ENCODE results near the gene XKR7. TPM values are rescaled to one million over a fixed set of nuclear protein-coding genes. Genes with fewer than 3 reads are reported as not detected.

XKR7 gene
- total RNA-seq, 2 experiments from 2014 or later = not detected

DNA sequence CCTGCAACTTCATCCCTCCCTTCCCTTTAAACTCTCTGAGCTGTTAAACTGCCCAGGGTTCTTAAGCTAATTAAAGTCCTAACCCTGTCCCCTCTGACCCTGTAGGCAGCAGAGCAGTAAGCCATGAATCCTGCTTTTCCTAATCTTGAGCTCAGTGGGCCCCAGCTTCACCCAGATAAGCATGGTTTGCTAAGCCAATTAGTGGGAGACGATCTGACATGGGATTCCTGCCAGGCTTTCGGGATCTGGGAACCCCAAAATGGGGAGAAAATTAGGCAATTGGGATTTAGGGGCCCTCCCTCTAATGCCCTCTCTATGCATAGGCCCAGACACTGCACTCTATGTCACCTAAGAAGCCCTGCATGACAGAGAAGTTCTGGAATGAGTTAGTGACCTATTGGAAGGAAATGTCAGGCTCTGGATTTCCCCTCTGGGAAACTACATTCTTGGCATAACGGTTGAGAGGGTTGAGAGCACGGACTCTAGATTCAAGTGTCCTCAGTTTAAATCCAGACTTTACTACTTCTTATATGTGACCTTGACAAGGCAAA lies 4.6 kb downstream of the XKR7 start:
- H3K4me3 Mint-ChIP-seq = no peak overlapping the region
- DNase-seq = no peak
- no peaks in the 10 kb centered on the region for H3K9me3 Mint-ChIP-seq
- no peak overlapping the region for H3K27ac Mint-ChIP-seq
- ChIA-PET CTCF (interaction anchor here (1.4 kb wide), 1 partner anchor 59 kb away, joined by 3 read pairs; no protein-coding TSS in a partner anchor), POLR2A (no interaction called here)
- H3K4me1 Mint-ChIP-seq = peaks cover 5% of the 10 kb centered on the region
- peaks cover 27% of the 10 kb centered on the region for H3K27me3 Mint-ChIP-seq
- no peaks in the 10 kb centered on the region for H3K36me3 Mint-ChIP-seq (ENCODE audit: low read depth)

GRCh38 chr20:31974296-31974695 lies 6.3 kb downstream of the XKR7 start:
- Mint-ChIP-seq H3K27me3 (peaks cover 24% of the 10 kb centered on the region), H3K27ac (no peak overlapping the region), H3K36me3 (ENCODE audit: low read depth) (no peaks in the 10 kb centered on the region), H3K9me3 (no peaks in the 10 kb centered on the region), H3K4me3 (no peak overlapping the region), H3K4me1 (no peaks in the 10 kb centered on the region)
- ChIA-PET CTCF (no interaction called here), POLR2A (no interaction called here)
- DNase-seq = no peak

DNA sequence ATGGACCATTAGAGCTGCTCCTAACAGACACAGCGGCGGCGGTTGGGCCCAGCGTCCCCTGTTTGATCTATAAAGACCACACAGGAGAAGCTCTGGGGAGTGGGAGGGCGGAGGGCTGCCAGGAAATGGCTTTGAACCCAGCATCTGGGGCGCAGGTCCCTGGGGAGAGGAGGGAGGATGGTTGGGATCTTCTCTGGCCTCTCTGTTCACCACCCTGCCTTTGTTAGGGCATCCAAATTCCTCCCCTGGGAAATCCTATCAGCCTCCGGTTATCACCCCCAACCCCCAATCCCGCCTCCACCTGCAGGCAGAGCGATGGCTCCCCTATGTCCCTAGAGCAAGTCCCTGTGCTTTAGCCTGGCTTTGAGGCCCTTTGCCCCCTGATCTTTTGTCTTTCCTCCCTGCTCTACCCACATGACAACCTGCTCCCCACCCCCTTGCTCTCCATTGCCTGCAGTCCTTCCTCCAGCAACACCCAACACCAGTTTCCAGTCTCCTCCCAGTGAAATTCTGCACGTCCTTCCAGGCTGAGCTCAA lies 7.1 kb downstream of the XKR7 start:
- H3K36me3 Mint-ChIP-seq (ENCODE audit: low read depth) = no peaks in the 10 kb centered on the region
- H3K9me3 Mint-ChIP-seq = no peaks in the 10 kb centered on the region
- peaks cover 19% of the 10 kb centered on the region for H3K27me3 Mint-ChIP-seq
- ChIA-PET CTCF (interaction anchor here (1.1 kb wide), 1 partner anchor 23 kb away, joined by 3 read pairs; the partner anchor contains the start of gene PDRG1), POLR2A (no interaction called here)
- H3K27ac Mint-ChIP-seq = no peak overlapping the region
- no peak overlapping the region for H3K4me3 Mint-ChIP-seq
- DNase-seq = no peak
- H3K4me1 Mint-ChIP-seq = no peaks in the 10 kb centered on the region

GRCh38 chr20:31975874-31976273 lies 7.9 kb downstream of the XKR7 start:
- Mint-ChIP-seq H3K27ac (no peak overlapping the region), H3K27me3 (peaks cover 16% of the 10 kb centered on the region), H3K4me3 (no peak overlapping the region), H3K4me1 (no peaks in the 10 kb centered on the region), H3K9me3 (no peaks in the 10 kb centered on the region), H3K36me3 (ENCODE audit: low read depth) (no peaks in the 10 kb centered on the region)
- ChIA-PET CTCF (interaction anchor here (1.1 kb wide), 1 partner anchor 24 kb away, joined by 3 read pairs; the partner anchor contains the start of gene PDRG1), POLR2A (no interaction called here)
- DNase-seq = no peak

DNA sequence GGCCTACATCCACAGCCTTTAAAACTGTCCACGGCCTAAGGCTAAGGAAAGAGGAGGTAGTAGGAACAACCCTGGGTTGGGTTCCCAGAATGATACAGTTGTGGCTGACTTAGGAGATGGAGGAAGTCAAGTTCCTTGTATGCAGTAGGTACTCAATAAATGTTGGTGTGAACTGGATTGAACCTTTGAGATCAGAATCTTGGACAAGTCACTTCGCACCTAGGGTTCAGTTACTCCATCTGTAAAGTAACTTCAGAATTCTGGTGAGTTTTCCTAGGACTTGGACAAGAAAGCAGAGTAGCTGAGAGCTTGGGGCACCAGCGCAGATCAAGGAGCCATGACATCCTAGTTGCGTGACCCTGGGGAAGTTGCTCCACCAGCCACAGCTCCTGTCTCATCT lies 9.1 kb downstream of the XKR7 start:
- Mint-ChIP-seq H3K27ac (no peak overlapping the region), H3K36me3 (ENCODE audit: low read depth) (no peaks in the 10 kb centered on the region), H3K9me3 (no peaks in the 10 kb centered on the region), H3K27me3 (peaks cover 18% of the 10 kb centered on the region), H3K4me3 (no peak overlapping the region), H3K4me1 (no peaks in the 10 kb centered on the region)
- CTCF ChIA-PET = no interaction called here
- no peak for DNase-seq
- POLR2A ChIA-PET = no interaction called here

DNA sequence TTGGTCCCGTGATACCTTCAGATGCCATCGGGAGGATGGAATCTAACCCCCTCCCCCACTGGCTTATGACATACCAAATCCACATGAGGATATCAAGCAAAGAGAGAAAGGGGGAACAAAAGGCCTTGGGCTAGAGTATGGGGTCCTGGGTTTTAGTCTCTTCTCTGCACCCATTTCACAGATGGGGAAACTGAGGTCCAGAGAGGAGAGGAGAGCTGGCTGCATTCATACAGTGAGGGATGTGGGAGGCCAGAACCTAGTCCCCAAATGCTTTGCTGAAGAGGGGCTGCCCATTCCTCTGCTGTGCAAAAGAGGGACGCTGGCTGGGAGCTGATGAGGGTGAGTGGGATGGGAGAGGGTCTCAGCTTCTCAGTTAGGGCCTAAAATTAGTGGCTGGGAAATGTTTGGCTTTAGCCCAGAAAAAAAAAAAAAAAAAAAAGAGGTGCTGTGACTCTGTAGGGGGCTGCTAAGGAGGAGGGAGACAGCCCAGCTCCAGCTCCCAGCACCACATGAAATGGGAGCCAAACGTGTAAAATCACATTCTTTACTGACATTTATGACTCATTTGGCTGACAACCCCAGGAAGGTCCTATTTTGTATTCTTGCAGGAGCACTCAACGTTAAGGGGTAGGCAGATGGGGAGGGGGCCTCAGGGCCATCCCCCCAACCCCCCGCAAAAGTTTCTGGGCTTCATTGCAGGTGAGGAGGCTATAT lies 11.9 kb downstream of the XKR7 start:
- Mint-ChIP-seq H3K4me1 (no peaks in the 10 kb centered on the region), H3K27ac (no peak overlapping the region), H3K9me3 (no peaks in the 10 kb centered on the region), H3K36me3 (ENCODE audit: low read depth) (no peaks in the 10 kb centered on the region), H3K4me3 (no peak overlapping the region), H3K27me3 (peaks cover 16% of the 10 kb centered on the region)
- POLR2A ChIA-PET = no interaction called here
- DNase-seq = no peak
- CTCF ChIA-PET = interaction anchor here (0.5 kb wide), 1 partner anchor 74 kb away, joined by 4 read pairs; no protein-coding TSS in a partner anchor

GRCh38 chr20:31981784-31982183 lies 13.8 kb downstream of the XKR7 start:
- H3K4me3 Mint-ChIP-seq = no peak overlapping the region
- ChIA-PET POLR2A (no interaction called here), CTCF (no interaction called here)
- DNase-seq = no peak
- H3K27me3 Mint-ChIP-seq = peaks cover 9% of the 10 kb centered on the region
- H3K27ac Mint-ChIP-seq = no peak overlapping the region
- H3K4me1 Mint-ChIP-seq = no peaks in the 10 kb centered on the region
- no peaks in the 10 kb centered on the region for H3K9me3 Mint-ChIP-seq
- H3K36me3 Mint-ChIP-seq (ENCODE audit: low read depth) = no peaks in the 10 kb centered on the region

GRCh38 chr20:31984981-31985471 lies 17.1 kb downstream of the XKR7 start:
- H3K9me3 Mint-ChIP-seq = no peaks in the 10 kb centered on the region
- no peak overlapping the region for H3K27ac Mint-ChIP-seq
- ChIA-PET POLR2A (no interaction called here), CTCF (interaction anchor here (0.6 kb wide), 1 partner anchor 351 kb away, joined by 3 read pairs; no protein-coding TSS in a partner anchor)
- no peak overlapping the region for H3K4me3 Mint-ChIP-seq
- H3K36me3 Mint-ChIP-seq (ENCODE audit: low read depth) = no peaks in the 10 kb centered on the region
- no peak for DNase-seq
- no peaks in the 10 kb centered on the region for H3K4me1 Mint-ChIP-seq
- H3K27me3 Mint-ChIP-seq = peaks cover 7% of the 10 kb centered on the region

- Mint-ChIP-seq H3K27ac (no peak overlapping the region), H3K27me3 (peaks cover 10% of the 10 kb centered on the region), H3K4me3 (no peak overlapping the region), H3K36me3 (ENCODE audit: low read depth) (no peaks in the 10 kb centered on the region), H3K9me3 (no peaks in the 10 kb centered on the region), H3K4me1 (no peaks in the 10 kb centered on the region)
- no peak for DNase-seq
- ChIA-PET POLR2A (no interaction called here), CTCF (no interaction called here)
These were observed 19.8 kb downstream of the XKR7 start for GRCh38 chr20:31987744-31988143.

GRCh38 chr20:31988430-31989015 lies 20.6 kb downstream of the XKR7 start:
- no peak for DNase-seq
- CTCF ChIA-PET = no interaction called here
- H3K27ac Mint-ChIP-seq = no peak overlapping the region
- H3K36me3 Mint-ChIP-seq (ENCODE audit: low read depth) = no peaks in the 10 kb centered on the region
- POLR2A ChIA-PET = no interaction called here
- H3K4me1 Mint-ChIP-seq = no peaks in the 10 kb centered on the region
- peaks cover 15% of the 10 kb centered on the region for H3K27me3 Mint-ChIP-seq
- H3K9me3 Mint-ChIP-seq = no peaks in the 10 kb centered on the region
- H3K4me3 Mint-ChIP-seq = no peak overlapping the region

- Mint-ChIP-seq H3K27me3 (peaks cover 21% of the 10 kb centered on the region), H3K36me3 (ENCODE audit: low read depth) (no peaks in the 10 kb centered on the region), H3K27ac (no peak overlapping the region), H3K4me1 (no peaks in the 10 kb centered on the region), H3K4me3 (no peak overlapping the region), H3K9me3 (no peaks in the 10 kb centered on the region)
- POLR2A ChIA-PET = no interaction called here
- no peak for DNase-seq
- CTCF ChIA-PET = no interaction called here
These were observed 21.2 kb downstream of the XKR7 start for GRCh38 chr20:31989030-31989645.

DNA sequence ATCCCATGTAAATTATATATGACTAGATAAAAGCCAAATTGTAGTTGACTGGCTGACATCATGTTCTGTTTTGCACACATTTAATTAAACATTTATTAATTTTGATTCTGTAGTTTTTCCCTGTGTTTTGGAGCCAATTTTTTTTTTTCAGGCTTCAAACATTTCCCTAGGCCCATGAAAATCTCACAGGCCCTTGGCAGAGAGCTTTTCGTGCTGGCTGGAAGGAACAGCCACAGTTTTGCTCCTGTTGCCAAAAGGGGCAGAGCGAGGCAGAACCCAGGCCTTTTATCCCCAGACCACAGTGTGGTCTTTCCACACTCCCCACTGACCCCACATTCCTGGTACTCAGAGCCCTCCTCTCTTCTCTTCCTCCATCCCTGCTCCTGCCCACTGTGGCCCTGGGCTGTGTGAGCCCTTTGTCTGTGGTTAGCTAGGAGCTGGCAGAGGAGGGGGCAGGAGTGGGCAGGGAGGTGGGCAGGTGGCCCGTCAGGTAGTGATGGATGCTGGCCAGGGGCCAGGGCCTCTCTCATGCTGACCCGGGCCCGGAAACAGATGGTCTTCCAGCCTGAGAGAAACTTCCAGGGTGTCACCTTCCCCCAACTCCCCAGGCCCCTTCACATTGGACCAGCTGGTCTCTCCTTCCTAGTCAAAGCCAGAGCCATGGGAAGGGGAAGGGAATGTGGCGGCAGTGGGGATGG lies 22.8 kb downstream of the XKR7 start:
- Mint-ChIP-seq H3K4me1 (no peaks in the 10 kb centered on the region), H3K27ac (no peak overlapping the region), H3K27me3 (peaks cover 33% of the 10 kb centered on the region), H3K36me3 (ENCODE audit: low read depth) (no peaks in the 10 kb centered on the region), H3K9me3 (no peaks in the 10 kb centered on the region), H3K4me3 (no peak overlapping the region)
- ChIA-PET CTCF (no interaction called here), POLR2A (no interaction called here)
- no peak for DNase-seq

GRCh38 chr20:31991339-31991705 lies 23.4 kb downstream of the XKR7 start:
- no peaks in the 10 kb centered on the region for H3K36me3 Mint-ChIP-seq (ENCODE audit: low read depth)
- H3K27ac Mint-ChIP-seq = no peak overlapping the region
- POLR2A ChIA-PET = no interaction called here
- CTCF ChIA-PET = no interaction called here
- peaks cover 37% of the 10 kb centered on the region for H3K27me3 Mint-ChIP-seq
- DNase-seq = no peak
- H3K4me1 Mint-ChIP-seq = no peaks in the 10 kb centered on the region
- no peak overlapping the region for H3K4me3 Mint-ChIP-seq
- no peaks in the 10 kb centered on the region for H3K9me3 Mint-ChIP-seq
